T follicular helper cell (primary cell): Measurements from ENCODE around the gene AMOTL1.

Experiments
- DNase-seq: peaks from one replicate; pipeline ENCODE4 v3.0.0-alpha.2; 2020; ENCODE audit warnings: low read depth

The AMOTL1 gene

DNA sequence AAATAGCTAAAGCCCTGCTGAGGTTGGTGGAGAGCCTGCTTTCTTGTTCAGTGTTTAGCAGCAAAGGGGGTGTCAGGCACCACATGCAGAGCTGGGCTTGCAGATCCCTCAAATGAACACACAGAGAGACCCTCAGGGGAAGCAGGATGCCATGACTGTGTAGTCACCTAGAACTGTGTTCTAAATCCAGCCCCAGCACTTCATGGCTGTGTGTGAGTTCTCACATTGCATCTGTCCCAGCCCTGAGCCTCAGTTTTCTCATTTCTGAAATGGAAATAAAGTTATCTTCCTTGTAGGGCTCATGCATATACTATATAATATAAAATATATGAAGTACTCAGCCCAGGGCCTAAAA lies 158.1 kb downstream of the AMOTL1 start:
- no peak for DNase-seq
